Measurements from ENCODE around the gene RAB4B.
"Not testable (repeated sequence)": the region's sequence is repeated elsewhere in the genome, so short reads cannot be mapped to it uniquely, and the experiment has no call there.

Gene RAB4B

DNA sequence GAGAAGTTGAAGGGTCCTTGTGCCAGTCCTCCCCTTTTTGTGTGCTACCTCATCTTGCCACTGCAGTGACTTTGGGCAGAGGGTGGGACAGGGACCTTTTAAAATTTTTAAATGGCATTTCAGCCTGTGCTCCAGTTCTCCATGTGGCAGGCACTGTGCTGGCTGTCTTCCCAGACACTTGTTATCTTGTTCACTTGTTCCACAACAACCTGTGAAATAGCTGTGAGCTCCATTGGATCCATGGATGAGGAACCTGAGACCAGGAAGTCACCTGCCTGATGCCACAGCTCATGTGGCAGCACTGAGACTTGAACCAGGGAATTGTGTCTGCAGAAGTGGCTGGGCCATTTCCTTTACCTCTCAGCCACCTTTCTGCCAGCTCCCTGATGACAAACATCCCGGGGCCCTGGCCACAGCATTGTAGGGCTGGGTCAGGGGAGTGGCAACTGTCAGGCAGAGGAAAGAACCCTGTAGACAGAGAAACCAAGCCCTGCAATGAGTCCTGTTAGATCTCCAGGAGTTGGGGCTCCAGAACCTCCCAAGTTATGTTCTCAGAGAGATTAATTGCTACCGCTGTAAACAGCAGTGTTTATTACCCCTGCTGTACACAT is 27.3 kb downstream of the RAB4B start:
- DNase-seq, result no peak

DNA sequence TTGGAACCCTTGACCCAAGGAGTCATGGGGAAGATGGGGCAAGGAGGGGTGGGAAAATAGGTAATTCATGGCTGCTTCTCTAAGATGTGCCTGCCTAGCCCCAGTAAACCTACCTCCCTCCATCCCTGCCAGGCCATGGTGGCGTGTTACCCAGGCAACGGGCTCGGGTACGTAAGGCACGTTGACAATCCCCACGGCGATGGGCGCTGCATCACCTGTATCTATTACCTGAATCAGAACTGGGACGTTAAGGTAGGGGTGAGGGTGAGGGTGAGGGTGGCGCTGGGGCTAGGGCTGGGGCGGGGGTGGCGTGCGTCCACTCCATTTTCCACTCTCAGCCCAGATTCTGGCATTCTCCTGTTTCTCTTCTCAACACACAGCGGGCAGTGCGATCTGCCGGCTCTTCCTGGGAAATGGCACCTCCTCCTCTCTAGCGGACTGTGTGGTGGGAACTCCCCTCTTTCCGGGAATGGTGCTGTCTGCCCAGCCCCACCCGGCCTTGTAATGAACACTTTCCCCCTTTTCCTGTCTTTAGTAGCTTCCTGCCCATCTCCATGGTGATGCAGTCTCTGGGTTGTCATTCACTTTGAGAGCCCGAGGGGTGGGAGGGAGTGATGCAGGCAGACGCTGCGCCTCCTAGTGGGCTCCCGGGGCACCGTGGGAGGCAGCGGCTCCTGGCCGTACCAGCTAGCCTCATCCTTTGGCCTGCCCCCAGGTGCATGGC is 28.5 kb downstream of the RAB4B start:
- DNase-seq, result peak; percentile 76

DNA sequence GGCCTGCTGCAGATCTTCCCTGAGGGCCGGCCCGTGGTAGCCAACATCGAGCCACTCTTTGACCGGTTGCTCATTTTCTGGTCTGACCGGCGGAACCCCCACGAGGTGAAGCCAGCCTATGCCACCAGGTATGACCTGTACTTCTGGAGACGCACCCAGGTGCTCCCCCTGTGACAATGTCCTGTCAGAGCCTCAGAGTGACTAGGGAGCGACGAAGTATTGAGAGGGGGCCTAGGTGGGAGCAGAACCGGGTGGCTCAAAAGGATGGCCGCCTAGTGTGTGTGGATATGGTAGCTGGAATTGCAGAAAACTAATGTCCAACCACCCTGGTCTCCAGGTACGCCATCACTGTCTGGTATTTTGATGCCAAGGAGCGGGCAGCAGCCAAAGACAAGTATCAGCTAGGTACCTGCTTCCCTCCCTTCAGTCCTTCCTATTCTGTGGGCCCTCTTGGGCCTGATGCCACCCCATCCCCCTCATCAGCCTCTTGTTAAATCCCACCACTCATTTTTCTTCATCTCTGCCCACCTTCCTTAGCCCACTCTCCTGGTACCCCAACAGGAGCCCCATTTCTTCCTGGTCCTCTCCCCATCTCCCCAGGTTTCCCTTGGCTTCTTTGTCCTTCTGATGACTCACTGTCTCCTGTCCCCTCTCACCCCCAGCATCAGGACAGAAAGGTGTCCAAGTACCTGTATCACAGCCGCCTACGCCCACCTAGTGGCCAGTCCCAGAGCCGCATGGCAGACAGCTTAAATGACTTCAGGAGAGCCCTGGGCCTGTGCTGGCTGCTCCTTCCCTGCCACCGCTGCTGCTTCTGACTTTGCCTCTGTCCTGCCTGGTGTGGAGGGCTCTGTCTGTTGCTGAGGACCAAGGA is 29.3 kb downstream of the RAB4B start:
- DNase-seq, result no peak

DNA sequence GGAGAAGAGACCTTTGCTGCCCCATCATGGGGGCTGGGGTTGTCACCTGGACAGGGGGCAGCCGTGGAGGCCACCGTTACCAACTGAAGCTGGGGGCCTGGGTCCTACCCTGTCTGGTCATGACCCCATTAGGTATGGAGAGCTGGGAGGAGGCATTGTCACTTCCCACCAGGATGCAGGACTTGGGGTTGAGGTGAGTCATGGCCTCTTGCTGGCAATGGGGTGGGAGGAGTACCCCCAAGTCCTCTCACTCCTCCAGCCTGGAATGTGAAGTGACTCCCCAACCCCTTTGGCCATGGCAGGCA is 29.9 kb downstream of the RAB4B start:
- no peak for DNase-seq

DNA sequence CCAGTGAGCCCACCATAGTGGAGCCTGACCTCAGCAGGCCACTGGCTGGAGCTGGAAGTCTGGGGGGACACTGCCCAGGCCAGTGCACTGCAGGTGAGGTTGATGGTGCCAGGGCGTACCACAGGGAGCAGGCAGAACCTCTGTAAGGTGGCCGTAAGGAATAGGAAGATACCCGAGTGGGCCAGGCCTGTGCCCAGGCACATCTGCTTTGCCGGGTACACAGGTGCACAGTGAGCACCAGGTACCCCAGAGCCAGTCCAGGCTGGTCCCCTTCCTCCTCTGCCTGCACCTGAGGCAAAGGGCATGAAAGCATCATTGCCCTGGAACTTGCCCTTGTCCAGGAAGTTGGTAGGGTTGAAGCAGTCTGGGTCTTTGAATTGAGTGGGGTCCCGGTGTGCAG is 30.4 kb downstream of the RAB4B start:
- no peak for DNase-seq

DNA sequence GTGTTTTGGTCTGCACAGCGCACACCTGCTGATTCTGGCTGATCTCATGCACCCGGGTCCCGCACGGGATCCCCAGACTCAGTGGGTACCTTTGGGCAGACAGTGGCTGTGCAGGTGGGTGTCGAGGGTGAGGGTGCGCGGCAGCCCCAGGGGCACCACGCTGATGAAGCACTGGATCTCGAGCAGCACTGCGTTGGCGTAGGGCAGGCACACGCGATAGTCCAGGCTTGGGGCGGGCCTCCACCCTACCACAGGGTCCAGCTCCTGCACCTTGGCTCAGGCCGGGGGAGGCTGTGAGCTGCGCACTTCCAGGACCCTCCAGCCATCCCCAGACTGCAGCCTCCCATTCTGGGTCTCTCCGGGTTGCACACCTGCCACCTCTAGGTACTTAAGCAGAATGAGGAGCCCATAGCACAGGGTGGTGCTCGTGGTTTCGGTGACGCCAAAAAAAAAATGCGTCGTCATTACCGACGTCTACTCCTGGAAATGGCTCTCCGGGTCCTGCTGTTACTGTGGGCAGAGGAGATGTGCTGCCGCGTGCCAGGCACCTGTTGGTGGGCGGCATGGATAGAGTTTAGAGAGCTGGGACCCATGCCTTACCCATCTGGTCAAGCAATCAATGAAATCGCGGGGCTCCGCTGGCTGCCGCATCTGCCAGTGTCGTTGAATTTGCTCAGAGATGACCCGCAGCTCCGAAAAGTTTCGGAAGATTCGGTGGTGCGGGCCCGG is 31.5 kb downstream of the RAB4B start:
- no peak for DNase-seq

DNA sequence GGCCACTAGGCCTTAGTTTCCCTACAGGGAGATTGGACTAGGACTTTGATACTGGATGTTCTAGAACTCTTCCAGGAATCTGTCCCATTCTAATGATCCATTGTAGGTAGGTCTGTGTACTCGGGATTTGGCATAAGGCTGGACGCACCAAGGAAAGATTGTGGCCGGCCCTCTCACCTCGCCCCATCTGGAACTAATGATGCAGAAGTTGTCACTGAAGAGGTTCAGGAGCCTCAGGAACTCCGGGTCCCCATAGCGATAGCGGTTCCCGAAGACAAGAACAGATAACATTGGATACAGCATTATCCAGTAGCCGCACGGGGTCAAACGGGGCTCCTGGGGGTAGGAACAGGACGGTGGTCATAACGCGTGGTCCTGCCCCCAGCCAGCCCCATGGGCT is 32.1 kb downstream of the RAB4B start:
- DNase-seq, result no peak

DNA sequence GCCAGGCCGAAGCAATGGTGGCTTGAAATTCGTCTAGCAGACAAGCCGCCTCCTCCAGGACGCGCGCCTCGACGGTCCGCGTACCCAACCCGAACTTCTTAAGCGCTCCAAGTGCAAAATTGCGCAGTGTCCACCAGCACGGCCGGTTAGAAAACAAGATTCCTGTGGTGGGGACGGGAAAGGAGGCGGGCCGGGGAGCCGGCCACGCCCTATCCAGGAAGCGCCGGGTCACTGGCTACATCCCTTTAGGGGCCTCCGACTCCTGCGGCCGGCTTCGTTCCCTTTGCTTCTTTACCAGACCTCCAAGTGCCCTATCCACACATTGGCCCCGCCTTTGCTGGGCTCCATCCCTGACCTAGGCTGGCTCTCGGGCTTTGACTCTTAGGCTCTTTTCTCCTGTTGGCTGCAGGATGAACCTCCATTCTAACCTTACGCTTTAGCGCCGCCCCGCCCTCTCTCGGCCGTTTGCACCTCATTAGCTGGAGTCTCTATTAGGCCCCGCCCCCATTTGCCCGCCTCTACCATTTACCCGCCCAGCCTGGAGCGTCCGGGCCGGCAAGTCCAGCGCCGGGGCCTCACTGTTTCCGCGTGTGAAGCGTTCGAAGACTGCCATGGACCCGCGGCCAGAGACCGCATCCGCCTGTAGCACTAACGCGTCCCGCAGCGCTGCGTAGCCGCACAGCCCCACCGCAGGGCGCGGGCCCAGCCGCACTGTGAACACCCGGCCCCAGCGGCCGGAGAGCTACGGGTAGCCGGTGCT is 32.8 kb downstream of the RAB4B start:
- DNase-seq, result peak; percentile 47

DNA sequence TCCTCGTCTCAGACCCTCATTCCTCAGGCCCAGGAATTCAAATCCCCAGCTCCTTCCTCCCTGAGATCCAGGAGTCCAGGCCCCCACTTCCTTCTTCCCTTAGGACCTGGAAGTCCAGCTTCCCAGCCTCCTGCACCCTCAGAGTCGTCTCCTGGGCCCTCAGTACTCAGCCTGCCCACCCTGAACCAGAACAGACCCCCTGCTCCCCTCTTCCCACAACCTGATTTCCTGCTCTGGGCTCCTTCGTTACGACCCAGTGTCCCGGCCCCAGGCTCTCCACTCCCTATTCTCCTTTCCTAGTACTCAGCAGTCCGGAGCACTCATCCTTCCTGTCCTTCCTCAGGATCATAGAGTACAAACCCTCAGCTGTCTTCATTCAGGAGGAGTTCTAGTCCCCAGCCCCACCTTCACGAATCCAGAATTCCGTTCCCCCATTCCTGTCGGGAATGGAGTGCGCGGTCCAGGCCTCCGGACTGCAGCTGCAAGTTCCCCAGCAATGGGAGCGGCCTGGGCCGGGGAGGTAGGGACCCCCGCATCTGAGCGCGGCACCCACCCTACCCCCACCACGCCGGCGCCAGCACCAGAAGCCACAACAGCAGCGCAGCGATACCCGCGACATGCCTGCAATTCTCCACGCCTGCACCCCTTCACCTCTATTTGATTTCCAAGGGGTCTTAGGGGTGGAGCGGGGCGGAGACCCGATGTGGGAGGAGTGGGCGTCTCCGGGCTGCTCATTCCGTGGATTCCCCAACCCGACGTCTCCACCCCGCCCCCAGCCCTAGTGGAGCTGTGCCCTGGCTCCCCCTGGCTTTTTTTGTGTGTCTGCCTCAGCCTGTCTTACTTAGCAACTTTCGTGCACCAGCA is 33.7 kb downstream of the RAB4B start:
- peak; percentile 51 for DNase-seq

DNA sequence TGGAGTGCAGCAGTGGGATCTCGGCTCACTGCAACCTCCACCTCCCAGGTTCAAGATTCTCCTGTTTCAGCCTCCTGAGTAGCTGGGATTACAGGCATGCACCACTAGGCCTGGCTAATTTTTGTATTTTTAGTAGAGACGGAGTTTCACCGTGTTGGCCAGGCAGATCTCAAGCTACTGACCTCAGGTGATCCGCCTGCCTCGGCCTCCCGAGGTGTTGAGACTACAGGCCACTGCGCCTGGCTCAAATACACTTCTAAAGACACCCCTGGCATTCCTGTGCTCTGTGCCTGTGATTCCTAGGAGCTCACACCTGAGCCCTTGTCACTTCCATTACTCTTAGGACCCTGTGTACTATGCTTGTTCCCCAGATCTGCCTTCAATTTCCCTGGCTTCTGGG is 34.5 kb downstream of the RAB4B start:
- DNase-seq, result not testable (repeated sequence)

DNA sequence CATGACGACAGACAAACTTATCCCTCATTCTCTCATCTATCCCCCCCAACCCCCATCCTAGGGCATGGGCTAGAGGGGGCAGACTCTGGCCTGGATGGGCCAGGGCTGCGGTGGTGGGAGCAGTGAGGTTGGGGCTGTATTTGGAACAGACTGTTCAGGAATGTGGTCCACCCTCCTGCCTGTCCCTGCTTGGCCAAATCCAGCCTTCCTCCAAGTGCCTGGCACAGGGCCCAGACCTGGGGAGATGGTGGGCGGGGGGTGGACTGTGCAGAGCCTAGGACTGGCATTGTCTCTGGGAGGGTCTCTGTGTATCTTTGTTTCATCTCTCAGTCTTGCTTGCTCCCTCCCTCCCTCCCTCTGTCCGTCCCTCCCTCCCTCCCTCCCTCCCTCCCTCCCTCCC is 35.1 kb downstream of the RAB4B start:
- DNase-seq, result no peak

DNA sequence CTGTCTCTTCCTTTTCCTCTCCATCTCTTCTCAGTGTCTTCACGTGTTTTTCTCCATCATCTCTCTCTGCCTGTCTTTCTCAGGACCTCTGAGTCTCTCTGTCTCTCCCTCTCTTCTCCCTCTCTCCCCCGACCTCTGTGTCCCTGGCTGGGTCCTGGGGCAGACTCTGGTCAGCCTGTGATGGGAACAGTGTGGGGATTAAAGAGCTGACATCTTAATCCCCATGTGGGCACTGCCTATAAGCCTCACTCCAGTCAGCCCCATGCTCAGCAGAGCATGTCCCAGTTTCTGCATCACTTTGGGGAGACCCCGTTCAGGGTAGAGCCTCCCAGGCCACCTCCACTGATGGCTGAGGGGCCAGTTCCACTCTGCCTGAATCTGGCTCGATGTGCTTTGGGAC is 37.2 kb downstream of the RAB4B start:
- no peak for DNase-seq

DNA sequence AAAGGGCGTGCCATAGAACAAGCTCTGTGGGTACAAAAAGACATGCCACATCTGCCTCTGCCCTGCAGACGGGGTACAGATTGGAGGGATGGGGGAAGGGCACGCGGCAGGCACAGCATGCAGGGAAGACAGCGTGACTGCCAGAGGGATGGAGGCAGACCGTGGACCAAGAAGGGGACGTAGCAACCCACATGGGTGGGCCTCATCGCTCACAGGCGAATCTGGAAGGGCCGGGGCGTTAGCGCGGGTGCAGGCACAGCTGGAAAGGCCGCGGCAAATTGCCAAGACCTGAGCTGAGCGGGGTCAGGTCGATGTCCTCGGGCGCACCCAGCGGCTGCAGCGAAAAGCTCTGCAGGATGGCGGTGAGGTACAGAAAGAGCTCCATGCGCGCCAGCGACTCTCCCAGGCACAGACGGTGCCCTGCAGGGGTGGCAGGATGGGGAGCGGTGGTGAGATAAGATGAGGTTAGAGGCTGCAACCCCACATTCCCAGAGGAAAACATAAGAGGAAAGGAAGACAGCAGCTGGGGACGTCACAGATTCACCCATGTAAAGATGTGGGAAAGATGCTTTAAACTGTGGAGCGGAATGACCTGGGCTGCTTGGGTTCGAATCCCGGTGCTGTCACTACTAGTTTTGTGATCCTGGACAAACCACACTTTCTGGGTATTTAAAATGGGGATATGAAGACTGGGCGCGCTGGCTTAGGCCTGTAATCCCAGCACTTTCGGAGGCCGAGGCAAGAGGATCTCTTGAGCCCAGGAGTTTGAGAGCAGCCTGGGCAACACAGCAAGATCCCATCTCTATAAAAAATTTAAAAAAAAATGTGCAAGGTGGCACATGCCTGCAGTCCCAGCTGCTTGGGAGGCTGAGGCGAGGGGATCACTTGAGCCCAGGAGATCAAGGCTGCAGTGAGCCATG is 40.7 kb downstream of the RAB4B start:
- peak; percentile 84 for DNase-seq

DNA sequence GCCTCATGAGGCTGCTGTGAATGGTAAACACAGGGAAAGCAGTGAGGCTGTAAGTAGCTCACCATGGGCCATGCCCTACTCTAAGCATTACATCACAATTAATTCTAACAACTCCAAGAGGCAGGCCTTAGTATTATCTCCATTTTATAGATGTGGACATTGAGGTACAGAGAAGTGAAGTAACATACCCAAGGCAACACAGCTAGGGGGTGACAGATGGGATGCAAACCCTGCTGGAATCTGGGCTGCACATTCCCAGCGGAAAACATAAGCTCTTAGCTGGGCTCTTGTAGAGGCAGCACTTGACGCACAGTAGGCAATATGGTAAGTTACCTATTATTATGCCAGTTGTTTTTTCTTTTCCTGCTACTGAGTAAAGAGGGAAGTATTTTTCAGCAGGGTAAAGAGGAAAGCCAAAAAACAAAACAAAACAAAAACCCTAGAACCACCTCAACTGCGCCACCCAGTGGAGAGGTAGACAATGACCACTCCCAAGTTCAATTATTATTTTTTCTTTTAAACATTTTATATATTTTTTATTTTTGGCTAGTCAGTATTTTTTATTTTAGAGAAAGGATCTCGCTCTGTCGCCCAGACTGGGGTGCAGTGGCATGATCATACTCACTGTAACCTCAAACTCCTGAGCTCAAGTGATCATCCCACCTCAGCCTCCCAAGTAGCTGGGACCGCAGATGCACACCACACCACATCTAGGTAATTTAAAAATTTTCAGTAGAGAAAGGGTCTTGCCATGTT is 41.6 kb downstream of the RAB4B start:
- DNase-seq, result peak; percentile 65

DNA sequence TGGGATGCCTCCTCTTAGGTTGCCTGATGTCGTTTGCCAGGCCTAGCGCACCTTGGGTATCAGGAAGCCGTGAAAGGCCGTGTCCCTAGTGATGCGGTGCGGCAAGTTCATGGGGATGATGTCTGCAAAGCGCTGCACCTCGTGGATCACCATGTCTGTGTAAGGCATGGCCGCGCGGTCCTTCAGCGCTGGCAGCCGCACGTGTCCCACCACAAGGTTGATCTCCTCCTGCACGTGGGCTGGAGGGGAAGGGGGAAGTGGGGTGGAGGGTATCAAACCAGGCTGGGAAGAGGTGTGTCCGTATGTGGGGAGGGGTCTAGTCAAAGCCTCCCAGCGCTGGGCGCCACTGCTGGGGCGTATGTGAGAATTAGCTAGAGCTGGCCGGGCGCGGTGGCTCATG is 44.1 kb downstream of the RAB4B start:
- DNase-seq, result no peak

DNA sequence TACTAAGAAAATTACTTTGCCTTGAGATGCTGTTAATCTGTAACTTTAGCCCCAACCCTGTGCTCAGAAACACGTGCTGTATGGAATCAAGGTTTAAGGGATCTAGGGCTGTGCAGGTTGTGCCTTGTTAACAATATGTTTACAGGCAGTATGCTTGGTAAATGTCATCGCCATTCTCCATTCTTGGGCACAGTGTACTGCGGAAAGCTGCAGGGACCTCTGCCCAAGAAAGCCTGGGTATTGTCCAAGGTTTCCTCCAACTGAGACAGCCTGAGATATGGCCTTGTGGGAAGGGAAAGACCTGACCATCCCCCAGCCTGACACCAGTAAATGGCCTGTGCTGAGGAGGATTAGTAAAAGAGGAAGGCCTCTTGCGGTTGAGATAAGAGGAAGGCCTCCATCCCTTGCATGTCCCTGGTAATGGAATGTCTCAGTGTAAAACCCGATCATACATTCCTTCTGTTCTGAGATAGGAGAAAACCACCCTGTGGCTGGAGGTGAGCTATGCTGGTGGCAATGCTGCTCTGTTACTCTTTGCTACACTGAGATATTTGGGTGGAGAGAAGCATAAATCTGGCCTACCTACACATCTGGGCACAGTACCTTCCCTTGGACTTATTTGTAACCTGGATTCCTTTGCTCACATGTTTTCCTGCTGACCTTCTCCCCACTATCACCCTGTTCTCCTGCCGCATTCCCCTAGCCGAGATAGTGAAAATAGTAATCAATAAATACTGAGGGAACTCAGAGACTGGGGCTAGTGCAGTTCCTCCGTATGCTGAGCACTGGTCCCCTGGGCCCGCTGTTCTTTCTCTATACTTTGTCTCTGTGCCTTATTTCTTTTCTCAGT is 44.9 kb downstream of the RAB4B start:
- not testable (repeated sequence) for DNase-seq

DNA sequence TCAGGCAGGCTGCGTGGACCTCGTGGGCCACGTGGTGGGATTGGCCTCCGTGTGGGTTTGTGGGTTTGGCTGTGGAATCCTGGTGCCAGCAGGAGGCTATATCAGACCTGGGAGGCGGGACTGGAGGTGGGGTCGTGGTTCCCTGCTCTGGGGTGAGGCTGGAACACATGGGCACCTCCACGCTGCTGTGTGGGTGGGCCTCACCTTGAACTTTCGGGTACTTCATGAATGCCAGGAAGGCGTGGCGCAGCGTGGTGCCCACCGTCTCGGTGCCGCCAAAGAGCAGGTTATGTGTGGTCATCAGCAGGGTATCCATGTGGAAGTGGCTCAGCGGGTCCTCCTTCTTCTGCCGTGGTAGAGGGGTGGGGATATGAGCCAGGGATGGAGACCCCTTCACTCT is 46.9 kb downstream of the RAB4B start:
- DNase-seq, result not testable (repeated sequence)

DNA sequence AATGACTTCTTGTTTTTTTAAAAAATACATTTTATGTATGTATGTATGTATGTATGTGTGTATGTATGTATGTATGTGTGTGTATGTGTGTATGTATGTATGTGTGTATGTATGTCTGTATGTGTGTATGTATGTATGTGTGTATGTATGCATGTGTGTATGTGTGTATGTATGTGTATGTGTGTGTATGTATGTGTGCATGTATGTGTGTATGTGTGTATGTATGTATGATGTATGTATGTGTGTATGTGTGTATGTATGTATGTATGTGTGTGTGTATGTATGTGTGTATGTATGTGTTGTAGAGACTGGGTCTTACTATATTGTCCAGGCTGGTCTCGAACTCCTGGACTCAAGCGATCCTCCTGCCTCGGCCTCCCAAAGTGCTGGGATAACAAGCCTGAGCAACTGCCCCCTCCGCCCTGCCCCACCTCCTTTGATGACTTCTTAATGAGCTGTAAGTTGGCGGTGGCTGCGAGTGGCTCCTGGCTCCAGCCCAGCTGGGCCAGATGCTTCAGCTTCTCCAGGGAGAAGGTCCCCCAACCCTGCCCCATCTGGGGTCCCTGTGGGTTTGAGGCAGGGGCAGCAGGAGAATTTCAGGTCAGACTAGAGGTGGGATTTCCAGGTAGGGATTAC is 47.5 kb downstream of the RAB4B start:
- DNase-seq, result not testable (repeated sequence)

All from activated naive CD4-positive, alpha-beta T cell treated with anti-CD3 and anti-CD28 coated beads, Interleukin-2, amount 50 U/mL, for 16 hours (primary cell).